Stimulated activated CD8-positive, alpha-beta memory T cell treated with anti-CD3 and anti-CD28 coated beads, Interleukin-4, amount 100 ng/mL, for 4 hours (primary cell): ENCODE results near the gene ITPR1.
"Not testable (repeated sequence)": the region's sequence is repeated elsewhere in the genome, so short reads cannot be mapped to it uniquely, and the experiment has no call there.

Experiments used
- DNase-seq, 2 donors: peaks; one replicate each; pipeline ENCODE4 v3.0.0-alpha.2; 2020; ENCODE audit warnings: low read depth in 2 of 2, low spot score in 1 of 2

ITPR1 gene

DNA sequence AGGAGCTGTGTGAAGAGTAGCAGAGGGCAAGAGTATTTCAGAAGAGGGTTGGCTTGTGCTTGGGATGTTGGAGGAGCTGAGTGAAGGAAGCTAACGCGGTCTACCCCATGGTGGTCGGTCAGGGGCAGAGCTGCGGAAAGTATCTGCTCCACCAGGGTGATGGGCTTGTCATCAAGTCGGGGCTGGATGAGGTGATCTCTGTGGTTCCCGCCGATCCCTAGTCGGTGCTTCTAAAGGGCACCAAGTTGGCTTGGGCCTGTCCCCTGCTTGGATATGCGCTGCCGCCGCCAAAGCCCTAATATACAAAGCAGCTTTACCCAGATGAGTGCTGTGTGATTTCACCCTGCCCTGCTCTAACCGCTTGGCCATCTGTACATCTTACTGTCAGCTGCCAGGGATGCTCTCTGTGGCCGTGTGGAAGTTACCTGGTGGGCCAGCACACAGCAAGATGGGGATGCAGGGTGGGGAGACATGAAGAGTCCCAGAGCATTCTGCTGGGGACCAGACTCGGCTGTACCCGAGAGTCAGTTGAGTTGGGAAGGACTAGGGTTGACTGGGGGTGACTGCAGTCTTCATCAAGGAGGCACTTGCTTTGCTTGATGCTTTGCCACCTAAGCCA lies 260.0 kb downstream of the ITPR1 start:
- DNase-seq = no peak

DNA sequence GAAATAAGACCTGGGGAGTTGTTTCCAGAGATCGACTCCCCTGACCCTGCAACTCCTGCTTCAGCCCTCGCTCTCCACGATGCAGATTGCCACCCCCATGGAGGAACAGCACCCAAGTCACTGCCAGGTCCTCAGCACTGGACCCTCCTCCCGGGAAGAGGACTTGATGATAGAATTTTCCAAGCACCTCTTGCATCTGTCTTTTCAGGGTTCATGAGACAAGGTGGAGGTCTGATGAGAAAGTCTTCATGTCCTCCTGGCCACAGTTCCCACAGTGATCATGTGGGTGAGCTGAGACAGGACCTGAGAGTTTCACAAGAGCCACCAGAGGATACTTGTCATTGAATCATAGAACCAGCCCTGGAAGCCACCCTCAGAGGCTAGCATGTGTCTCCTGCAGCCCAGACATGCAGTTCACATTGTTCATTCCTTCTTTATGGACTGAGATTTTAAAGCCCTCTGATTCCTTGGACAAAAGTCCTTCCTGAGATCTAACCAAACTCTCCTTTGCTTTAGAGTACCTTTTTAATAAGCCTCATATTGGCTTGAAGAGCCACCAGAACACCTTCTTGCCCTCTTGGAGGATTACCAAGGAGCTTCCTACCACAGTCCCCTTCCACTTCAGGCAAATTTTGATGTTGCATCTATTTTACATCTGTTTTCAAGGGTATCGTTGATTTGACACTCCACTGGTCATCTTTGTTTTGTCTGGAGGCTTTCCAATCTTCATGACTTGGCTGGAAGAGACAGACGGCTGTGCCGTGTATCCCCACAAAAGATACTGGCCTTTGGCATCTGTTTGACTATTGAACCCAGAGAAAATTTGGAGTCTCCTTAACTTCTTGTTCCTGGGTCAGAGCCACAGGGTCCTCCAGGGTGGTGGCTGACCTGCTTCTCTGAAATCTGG lies 261.3 kb downstream of the ITPR1 start:
- no peak for DNase-seq

DNA sequence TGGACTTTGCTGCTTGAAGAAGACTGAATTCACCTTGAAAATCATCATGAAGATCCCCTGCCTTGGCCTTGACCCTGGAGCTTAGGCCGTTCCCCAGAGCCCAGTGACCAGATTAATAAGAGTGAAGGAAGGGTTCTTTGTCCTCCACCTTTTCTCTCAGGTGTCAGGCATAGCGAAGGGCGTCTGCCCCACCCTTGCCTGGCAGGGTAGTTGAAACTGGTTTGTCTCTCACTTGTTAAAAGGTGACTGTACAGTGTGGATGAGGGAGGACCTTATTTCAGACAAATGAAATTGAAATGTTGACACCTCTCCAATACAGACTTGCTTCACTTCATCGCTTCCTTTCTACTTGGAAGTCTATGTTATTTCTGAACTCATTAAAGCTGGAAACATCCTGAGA lies 262.4 kb downstream of the ITPR1 start:
- no peak for DNase-seq

DNA sequence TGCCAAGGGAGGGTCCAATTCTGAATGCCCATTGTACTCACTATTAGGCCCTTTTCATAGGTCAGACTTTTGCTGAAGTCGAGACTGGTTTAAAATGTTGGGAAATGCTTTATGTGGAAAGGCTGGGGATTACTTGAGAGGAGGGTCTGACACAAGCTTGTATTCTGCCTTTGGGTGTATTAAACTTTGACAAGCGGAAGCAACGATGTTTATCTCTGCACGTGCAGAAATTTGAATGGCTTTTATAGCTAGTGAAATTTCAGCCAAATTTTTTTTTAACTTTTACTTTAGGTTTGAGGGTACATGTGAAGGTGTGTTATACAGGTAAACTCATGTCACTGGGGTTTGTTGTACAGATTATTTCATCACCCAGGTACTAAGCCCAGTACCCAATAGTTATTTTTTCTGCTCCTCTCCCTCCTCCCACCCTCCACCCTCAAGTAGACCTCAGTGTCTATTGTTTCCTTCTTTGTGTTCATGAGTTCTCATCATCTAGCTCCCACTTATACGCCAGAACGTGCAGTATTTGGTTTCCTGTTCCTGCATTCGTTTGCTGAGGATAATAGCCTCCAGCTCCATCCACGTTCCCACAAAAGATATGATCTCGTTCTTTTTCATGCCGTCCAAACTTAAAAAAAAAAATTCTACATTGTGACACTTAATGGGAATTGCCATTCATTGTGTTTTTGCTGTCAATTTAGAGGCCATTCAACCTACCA lies 263.1 kb downstream of the ITPR1 start:
- DNase-seq = no peak

DNA sequence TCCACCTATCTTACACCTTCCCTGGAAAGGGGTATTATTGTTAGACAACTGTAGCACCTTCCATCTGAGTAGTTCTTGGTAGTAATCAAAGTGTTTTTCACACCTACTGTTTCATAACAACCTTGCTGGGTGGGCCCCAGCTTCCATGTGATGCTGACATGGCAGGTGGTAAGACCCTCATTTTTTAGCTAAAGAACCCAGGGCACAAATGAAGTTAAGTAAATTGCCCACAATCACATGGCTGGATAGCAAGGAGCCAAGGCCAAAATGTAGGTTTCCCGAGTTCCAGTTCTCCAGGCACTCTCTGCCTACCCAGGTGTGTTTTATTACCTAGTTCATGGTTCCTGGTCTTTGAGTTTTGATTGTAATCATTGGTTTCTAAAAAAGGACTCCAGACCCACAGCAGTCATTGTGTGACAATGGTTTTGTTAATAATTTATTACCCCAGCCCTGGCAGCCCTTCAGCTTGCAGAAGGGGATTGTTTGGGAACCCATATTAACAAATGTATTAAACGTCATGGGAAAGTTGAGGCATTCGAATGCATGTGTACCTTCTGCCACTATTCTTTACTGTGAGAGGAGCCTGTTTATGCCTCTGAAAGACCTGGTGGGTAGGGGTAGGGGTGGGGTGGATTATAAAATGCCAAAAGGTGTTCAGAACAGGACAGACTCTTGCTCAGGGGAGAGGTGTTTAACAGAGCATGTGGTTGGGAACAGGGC lies 263.9 kb downstream of the ITPR1 start:
- DNase-seq = no peak

DNA sequence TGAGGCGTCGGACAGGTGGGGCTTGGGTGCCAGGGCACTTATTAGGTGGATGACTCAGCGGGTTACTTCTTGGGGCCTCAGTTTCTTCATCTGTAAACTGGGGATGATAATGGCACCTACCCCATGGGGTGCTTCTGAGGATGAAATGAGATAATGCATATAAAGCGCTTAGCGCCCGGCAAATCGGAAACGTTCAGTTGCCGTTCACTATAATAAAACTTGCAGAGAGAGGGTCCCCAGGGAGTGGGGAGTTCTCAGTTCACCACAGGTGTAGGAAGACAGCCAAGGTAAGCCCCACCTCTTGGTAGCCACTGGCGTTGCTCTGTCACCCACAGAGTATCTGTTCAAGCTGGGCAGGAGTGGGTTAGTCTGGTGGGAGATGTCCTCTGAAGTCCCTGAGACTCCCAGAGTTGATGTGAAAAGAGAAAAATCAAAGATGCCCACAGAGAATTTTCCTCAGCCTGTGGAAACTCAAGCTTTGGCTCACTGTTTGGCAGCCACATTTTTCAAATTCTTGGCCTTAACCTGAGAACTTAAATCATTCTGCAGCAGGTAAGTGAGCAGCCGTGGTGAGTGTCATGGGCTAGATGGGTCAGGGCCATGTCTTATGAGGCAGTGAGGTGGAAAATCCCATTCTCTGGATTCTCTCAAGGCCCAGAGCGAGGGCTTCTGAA lies 264.6 kb downstream of the ITPR1 start:
- DNase-seq = no peak

DNA sequence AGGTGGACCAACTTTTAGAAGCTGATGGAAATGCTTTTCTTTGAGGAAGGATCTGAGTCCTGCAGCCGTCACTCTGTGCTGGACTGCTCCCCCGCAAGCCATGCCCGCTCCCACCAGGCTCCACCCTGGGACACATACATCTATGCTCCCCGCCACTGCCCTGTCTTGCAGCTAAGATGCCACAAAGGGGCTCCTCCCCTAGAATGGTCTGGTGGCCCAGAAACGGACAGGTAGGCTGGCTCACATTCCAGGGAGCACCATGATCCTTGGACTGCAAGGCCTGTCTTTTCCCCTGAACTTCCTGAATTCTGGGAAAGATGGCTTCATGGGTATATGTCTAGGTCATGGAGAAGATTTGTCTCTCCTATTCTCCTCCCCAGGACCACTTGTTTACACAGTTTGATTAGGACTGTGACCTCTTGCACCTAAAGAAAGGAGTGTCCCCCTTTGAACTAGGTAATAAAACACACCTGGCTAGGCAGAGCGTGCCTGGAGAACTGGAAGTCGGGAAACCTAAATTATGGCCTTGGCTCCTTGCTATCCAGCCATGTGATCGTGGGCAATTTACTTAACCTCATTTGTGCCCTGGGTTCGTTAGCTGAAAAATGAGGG lies 265.2 kb downstream of the ITPR1 start:
- DNase-seq = no peak

DNA sequence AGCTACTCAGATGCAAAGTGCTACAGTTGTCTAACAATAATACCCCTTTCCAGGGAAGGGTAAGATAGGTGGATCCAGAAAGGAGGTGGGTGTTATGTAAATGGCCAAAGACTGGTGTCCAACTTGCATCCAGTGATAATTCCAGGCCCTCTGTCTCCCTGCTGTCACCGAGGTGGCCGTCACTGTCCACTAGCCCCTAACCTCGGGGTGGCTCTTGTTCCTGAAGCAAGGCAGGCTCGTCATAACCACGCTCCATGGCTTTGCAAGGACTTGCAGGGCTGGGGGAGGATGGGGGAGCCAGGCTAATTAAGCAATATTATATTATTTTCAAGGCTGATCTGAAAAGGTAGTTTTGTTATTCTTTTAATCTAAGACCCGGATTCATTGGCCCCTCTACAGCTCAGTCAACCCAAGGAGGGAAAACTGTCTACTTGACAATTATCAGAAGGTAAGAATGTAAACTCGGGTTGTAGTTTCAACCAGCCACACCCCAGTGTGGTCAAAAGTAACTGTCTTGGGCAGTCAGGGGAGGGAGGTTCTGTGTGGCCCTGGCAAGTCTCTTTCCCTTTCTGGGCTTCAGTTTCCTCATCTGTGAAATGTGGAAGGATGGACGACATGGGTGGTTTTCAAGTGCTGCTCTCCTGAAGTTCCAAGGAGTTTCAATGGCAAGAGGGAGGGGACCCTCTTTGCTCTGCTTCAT lies 266.0 kb downstream of the ITPR1 start:
- DNase-seq = no peak

DNA sequence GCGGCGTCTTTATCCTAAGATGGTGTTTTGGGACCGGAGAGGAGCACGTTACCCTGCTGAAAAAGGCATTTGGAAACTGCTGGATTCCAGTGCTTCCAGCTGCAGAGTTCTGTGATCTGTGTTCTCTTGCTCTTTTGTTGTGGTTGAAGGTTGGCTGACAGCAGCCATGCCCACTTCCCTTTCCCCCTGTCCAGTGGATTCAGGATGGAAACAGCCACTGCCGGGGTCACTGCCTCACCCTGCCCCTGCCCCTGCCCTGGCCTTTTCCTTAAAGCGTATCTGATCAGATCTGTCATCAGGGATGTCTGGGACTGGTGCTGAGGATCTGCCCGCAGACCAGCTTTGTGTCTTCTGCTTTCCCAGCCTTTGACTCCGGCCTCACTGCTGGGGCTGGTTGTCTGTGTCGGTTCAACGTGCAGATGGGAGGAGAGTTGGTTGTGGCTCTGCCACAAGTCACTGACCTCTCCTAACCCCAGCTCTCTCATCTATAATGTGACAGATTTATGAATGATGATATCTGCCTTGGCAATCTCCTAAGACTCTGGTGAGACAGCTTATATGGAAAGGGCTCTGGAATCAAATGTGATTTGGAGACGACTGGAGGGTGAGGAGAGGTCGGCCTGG lies 266.7 kb downstream of the ITPR1 start:
- DNase-seq = no peak

DNA sequence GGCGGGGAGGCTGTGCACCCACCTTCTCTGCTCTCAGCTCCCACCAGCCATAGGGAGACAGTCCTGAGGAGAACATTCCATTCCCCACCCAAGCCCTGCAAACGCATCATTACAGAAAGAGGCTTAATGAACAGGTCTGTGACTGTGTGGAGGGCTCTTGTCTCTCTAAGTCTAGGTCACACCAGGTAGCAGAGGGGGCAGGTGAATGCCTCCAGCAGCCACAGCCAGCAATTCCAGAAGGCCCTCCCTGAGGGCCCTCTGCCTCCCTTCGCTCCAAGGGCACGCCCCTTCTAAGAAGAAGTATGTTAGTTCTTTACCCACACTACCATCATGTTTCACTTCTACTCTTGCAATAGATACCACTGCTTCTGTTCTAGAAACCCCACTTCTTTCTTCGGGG lies 268.6 kb downstream of the ITPR1 start:
- DNase-seq = no peak

DNA sequence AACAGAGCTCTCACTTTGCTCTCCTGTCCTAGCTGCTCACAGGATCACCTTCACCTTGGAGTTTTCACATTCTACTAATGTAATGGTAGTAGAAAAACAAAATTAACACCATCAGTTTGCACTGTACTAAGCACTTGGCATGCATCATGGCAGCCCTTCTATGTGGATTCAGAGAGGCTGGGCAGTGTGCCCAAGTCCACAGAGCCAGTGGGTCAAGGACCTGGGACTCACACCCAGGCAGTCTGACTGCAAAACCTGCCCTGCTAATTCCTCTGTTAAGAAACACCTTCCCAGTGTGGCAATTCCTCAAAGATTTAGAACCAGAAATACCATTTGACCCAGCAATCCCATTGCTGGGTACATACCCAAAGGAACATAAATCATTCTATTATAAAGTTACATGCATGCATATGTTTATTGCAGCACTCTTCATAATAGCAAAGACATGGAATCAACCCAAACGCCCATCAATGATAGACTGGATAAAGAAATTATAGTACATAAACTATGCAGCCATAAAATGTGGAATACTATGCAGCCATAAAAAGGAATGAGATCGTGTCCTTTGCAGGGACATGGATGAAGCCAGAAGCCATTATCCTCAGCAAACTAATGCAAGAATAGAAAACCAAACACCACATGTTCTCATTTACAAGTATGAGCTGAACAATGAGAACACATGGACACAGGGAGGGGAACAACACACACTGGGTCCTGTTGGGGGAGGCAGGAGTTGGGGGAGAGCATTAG lies 269.5 kb downstream of the ITPR1 start:
- DNase-seq = not testable (repeated sequence)

DNA sequence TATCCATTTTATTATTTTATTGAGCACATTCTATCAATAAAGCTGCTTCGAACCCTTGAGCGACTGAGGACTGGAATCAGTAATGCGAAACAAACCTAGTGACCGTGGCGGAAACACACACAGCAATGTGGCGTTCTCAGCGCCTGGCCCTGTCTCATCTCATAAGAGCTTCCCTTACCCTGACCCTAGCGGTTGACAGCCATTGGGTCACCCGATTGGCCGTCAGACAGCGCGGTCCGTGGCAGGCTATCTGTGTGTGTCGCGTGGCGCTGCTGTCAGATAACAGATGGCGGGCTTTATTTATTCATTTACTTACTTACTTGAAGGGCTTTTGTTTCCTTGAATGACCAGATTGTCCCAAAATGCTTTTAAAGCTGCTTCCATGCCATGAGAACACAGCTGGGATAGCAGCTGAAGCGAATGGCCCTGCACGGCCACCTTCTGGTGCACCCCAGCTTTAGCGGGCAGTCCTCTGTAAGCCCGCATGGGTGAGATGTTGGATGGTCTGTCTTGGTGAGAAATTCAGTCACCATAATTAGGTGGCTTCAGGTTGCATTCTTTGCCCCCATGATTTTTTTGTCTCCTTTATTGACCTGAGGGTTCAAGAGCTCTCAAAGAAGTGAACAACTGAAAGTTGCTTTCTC lies 270.6 kb downstream of the ITPR1 start:
- DNase-seq = no peak

DNA sequence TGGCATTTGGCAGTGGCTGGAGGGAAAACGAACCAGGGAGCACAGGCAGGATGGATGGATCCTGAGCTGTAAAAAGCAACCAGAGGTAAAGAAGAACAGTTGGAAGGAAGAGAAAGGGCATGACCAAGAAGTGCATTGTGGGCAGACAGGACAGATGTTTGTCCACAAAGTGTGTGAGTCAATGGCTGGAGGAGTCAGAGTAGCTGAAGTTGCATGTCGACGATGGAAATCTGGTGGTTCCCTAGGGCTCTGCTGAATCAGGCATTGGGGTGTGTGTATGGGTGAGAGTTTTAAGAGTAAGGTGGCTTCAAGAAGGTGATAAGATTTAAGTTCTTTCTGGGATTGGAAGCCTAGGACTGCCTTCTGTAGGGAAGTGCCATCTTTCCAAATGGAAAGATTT lies 272.1 kb downstream of the ITPR1 start:
- no peak for DNase-seq

DNA sequence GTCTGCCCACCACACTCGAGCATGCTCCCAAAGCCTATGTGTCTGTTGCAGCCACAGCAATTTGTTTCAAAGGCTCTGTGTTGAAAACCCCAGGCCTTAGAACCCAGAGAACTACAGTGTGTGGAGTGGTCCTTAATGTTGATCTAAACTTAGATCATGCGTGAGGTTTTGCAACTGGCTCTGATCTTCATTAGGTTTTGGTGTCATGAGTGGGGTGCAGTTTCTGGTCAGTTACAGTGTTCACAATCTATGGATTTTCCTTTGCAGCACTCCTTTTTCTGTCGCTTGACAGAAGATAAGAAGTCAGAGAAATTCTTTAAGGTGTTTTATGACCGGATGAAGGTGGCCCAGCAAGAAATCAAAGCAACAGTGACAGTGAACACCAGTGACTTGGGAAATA lies 273.1 kb downstream of the ITPR1 start:
- no peak for DNase-seq

DNA sequence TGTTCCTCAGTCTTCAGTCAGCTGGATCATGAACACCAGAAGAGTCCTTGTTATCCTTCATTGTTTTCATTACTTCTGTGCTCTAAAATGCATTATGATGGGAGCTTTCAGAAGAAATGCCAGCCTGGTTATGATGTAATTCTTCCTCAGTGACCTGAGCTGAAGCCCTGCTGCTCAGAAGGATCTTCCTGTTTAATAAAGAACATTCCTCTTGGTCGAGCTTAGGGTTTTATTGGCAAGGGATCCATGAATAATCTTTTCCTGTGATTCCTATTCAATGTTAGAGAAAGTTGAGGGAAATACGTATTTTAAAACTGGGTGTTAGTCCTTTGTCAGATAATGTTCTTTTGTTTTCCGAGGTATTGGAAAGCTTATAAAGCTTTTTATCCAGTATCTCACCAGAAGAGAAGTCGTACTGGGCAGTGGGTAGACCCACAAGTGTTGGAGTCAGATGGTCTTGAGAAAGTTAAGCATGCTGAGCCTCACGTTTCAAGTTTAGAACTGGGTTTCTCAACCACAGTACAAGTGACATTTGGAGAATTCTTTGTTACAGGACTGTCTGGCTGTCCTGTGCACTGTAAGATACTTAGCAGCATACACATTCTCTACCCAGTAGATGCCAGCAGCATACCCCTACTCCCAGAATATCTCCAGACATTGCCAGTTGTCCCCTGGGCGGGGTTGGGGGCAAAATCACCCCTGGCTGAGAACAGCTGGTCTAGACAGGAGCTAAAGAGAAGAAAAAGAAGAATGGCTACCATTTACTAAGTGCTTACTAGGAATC lies 273.8 kb downstream of the ITPR1 start:
- DNase-seq = no peak

DNA sequence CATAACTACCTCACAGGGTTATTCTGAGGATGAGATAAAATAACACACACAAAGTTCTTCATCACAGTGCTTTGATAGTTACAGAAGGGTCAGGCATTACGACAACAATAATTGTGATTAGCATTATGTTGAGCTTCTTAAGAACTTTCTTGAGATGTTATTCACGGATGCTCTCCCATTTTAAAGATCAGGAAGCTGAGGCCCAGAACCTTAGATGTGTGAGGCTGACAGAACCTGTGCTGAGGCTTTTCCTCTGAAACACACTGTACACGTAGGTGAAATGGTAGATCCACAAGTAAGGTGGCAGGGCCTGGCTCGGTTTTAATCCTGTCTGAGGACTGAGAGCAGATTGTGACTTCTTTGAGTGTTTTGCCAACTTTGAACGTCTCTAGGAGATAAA lies 274.9 kb downstream of the ITPR1 start:
- DNase-seq = no peak

DNA sequence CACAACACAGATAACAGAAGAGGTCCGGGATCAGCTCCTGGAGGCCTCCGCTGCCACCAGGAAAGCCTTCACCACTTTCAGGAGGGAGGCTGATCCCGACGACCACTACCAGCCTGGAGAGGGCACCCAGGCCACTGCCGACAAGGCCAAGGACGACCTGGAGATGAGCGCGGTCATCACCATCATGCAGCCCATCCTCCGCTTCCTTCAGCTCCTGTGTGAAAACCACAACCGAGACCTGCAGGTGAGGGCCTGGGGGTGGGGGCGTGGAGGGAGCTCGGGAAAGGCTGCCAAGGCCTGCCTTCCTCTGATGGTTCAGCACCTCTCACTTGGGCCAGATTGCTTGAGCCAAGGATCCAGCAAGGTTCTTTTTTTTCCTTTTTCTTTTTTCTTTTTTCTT lies 275.4 kb downstream of the ITPR1 start:
- DNase-seq = no peak
